ENCODE data around the gene ICE2.

- TF ChIP-seq POLR2AphosphoS5 (IDR thresholded peaks at IDR 0.05; ENCODE audit: low read depth) (no peak), CTCF (IDR thresholded peaks at IDR 0.05; ENCODE audit: insufficient read depth, low read length) (no peak), REST (IDR thresholded peaks at IDR 0.05; ENCODE audit: insufficient replicate concordance, low read depth) (no peak)
Measured at GRCh38 chr15:60395276-60396011, 83.5 kb downstream of the ICE2 start.

Measured in HL-60 (cell line).